8988T (cell line): Measurements from ENCODE around the gene KIRREL3.

Experiments used
- DNase-seq: peaks from one replicate; pipeline ENCODE4 v3.0.0; 2011

The KIRREL3 gene

GRCh38 chr11:126592496-126593410 lies 407.8 kb downstream of the KIRREL3 start:
- no peak for DNase-seq

DNA sequence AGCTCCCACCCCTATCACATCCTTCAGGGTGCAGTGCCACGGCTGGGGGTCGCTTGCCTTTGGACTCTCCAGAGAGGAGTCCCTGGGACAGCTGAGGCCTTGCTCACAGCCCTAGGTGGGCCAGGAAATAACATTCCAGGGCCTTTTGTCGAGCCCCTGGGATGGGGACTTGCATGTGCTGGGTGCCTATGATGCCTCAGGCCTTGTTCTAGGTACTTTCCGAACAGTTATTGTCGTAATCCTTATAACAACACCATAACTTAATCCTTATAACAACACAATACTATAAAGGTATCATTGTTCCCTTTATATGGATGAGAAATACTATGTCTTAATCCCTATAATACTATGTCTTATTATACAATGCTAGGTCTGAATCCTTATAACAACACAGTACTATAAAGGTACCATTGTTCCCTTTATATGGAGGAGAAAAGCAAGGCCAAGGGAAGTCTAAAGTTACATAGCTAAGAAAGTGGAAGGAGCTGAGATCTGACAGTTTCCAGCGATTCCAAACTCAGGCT lies 408.5 kb downstream of the KIRREL3 start:
- DNase-seq = no peak

- no peak for DNase-seq
Measured at GRCh38 chr11:126589492-126589803, 411.1 kb downstream of the KIRREL3 start.

DNA sequence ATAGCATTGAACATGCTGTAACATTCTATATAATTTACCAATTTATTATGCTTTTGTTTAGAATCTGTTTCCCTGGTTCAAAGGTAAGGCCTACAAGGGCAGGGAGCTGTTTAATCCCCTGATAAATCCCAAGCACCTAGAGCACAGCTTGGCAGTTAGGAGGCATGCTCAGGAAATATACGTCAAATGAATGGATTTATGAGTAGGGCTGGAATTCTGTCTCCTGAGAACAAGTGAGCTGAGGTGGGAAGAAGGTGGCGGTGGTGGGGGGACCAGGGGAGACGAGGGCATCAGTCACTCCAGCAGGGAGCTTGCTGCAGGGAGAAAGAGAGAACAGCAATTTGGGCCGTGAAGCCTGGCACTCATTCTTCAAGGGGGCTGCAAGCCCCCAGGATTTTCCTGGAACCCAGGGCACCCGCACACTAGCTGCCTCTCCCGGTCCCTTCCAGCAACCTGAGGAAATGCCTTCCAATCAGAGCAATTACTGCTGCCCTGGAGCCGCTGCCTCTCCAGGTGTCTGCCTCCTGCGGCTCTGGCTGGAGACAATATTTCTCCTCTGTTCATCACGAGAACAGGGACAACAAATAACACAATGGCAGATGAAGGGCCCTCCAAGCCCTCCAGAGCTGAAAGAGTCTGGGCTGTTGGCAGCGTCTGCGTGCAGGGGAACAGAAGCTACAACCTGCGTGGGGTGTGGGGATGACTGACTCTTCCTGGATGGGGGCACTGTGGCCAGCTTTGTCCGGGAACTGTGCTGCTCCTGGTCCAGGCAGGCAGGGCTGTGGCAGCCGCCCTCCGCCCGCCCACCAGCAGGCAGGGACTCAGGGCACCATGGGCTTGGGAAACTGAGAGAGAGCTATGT lies 411.7 kb downstream of the KIRREL3 start:
- DNase-seq = no peak

- no peak for DNase-seq
Measured at GRCh38 chr11:126587541-126587940, 413.0 kb downstream of the KIRREL3 start.

- DNase-seq = no peak
Measured at GRCh38 chr11:126585774-126586491, 414.6 kb downstream of the KIRREL3 start.

- no peak for DNase-seq
Measured at GRCh38 chr11:126585388-126585773, 415.2 kb downstream of the KIRREL3 start.

- DNase-seq = no peak
Measured at GRCh38 chr11:126583594-126584427, 416.8 kb downstream of the KIRREL3 start.

DNA sequence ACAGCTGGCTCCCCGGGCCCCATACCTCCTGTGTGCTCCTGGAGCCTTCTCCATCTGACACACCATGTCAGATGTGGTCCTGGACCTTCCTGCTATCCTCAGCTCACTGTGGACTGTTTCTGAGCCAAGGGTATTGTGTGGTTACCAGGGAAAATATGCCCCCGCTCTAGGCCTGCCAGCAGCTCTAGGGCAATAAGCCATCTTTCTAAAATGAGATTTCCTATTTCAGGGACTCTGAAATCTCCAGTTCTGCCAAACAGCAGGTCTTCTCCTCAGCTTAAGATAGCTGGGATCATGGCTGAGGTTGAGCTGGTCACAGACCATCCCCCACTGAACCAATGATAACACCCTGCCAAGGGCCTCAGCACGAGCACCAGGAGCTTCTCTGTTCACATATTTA lies 417.5 kb downstream of the KIRREL3 start:
- no peak for DNase-seq

DNA sequence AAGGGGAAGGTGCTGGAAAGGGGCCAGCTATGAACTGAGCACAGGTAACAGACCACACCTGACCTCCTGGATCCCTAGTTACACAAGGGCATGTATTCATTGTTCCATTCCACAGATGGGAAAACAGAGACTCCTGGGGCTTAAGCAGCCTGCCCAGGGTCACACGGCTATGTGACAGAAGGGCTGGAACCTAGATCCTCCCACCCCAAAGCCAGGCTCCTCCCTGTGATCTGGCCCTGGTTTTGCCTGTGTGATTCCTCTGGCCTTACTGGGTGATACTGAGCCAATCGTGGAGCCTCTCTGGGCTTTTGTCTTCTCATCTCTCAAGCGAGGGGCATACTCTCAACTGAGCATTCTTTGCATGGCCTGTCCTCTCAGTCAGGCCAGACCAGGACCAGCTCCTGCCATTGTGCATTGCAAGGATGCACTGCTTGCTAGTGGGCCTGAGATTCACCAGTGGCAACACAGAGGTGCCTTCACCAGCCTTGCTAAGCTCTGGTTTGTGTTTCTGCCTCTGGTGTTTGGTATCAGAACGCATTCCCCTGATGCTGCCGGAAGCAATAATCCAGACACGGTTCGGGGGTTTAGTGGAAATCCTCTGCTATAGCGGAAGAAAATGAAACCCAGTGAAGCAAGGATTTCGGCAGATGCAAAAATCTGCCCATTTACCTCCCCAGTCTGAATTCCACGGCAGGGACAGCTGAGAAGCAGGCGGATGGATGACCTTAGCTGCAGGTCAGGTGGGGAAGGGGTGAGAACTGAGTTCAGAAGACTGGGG lies 418.5 kb downstream of the KIRREL3 start:
- no peak for DNase-seq

- no peak for DNase-seq
Measured at GRCh38 chr11:126578426-126578825, 422.1 kb downstream of the KIRREL3 start.

- DNase-seq = no peak
Measured at GRCh38 chr11:126578021-126578420, 422.5 kb downstream of the KIRREL3 start.

DNA sequence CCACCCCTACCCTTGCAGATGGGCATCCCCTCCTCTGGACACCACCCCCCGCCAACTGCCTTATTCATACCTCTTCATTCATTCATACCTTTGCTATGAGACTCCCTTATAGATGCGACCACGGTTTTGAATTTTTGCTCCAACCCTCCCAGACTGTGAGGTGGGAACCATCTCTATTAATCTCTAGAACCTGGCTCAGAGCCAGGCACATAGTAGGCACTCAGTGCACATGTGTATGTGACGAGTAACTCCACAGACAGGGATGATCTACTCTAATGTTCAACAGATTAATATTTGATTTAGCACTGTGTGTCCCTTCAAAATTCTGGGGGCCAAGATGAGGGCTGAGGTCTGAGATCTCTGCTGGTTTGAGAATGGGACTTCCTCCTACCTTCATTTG lies 424.7 kb downstream of the KIRREL3 start:
- no peak for DNase-seq

GRCh38 chr11:126573325-126573978 lies 427.1 kb downstream of the KIRREL3 start:
- DNase-seq = no peak

- DNase-seq = peak; percentile 57
Measured at GRCh38 chr11:126570489-126570888, 430.1 kb downstream of the KIRREL3 start.

GRCh38 chr11:126567419-126567818 lies 433.2 kb downstream of the KIRREL3 start:
- DNase-seq = no peak

- DNase-seq = no peak
Measured at GRCh38 chr11:126564566-126564965, 436.0 kb downstream of the KIRREL3 start.

- DNase-seq = no peak
Measured at GRCh38 chr11:126561327-126561893, 439.2 kb downstream of the KIRREL3 start.

DNA sequence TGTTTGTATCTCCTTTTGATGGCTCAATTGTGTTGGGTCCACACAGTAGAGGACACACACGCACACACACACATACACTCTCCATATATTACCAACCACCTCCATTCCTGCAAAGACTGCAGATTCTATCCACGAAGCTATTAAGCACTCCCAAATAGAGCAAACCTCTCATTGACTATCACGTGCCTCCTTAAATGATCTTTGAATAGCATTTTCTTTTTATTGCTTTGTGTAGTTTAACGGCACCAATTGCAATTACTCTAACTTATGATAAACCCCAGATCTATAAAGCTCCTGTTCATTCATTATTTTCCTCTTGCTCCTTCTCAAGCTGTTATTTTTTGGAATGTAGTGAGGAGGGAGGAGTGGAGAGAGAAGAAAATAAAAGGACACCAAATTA lies 440.3 kb downstream of the KIRREL3 start:
- DNase-seq = no peak
